ENCODE data around the gene SLC15A4. TPM values are rescaled to one million over a fixed set of nuclear protein-coding genes. Genes with fewer than 3 reads are reported as not detected.

Gene SLC15A4
- total and polyA plus RNA-seq, 2 of the 4 experiments (the other 2 are of a cell fraction) = 15.4 to 21.9 TPM

DNA sequence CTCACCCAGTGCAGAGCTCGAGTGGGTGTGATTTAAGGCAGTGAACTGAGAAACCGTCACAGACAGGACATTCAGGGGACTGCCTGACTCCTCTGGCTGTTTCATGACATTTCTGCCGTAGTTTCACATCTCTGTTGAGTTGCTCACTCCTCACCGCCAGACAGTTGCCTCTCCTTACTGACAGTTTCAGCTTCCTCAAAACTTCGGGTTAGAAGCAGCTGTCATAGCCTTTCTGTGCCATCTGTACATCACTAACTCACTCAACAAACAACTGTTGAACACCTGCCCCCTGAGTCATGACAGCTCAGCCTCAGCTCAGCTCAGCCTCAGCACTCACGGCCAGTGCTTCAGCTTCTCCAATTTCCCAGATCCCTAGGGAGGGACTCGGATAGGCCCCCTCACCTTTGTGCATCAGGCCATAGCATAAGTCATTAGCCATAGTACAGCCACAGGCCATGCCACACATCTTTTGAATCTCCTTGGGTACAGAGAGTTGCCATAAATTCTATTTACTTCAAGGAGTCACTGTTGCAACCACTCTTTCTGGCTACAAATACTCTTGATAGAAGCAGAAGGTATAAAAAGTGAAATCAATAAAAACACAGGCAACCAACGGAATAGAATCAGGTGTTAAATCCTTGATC is 6.2 kb upstream of the SLC15A4 start:
- intact Hi-C loops (cut with micrococcal nuclease) = no loop called here

More for the DNA sequence above, 6.2 kb upstream of the SLC15A4 start:
- Histone ChIP-seq H3K79me1 (ENCODE audit: low read depth in 1 of 2, low read length in 2 of 2) (no peaks in the 10 kb centered on the region), H3K56ac (ENCODE audit: extremely low read depth, insufficient read depth, low read length) (no peak overlapping the region), H2AK9ac (replicated peaks; ENCODE audit: low read depth, low read length, poor library complexity) (no peak overlapping the region), H2AK5ac (ENCODE audit: low read depth, low read length) (no peak overlapping the region), H3K23ac (ENCODE audit: low read depth, low read length) (no peak overlapping the region), H2BK20ac (ENCODE audit: low read depth, low read length) (no peak overlapping the region), H3K4ac (ENCODE audit: low read depth, low read length) (no peak overlapping the region), H3K36me3 (ENCODE audit: control insufficient read depth, insufficient read depth, low read length) (no peaks in the 10 kb centered on the region), H3K27me3 (ENCODE audit: control insufficient read depth, insufficient read depth, low read length) (no peaks in the 10 kb centered on the region), H3K9ac (ENCODE audit: low read depth, low read length) (no peak overlapping the region), H3K18ac (ENCODE audit: low read depth, low read length) (no peak overlapping the region), H2BK5ac (ENCODE audit: low read depth, low read length, poor library complexity, severe bottlenecking) (no peak overlapping the region), H4K5ac (ENCODE audit: low read depth, low read length) (no peak overlapping the region), H3K4me2 (ENCODE audit: low read depth, low read length) (no peak overlapping the region), H2BK120ac (ENCODE audit: low read depth, low read length) (no peak overlapping the region), H3K9me3 (ENCODE audit: control insufficient read depth, insufficient read depth, low read length) (no peaks in the 10 kb centered on the region; the same call in 1 of the 2 replicates), H3K4me3 (ENCODE audit: insufficient read depth, low read depth, low read length) (no peak overlapping the region), H4K8ac (ENCODE audit: low read depth in 2 of 2, low read length in 2 of 2) (no peak overlapping the region), H3K27ac (ENCODE audit: insufficient read depth, low read length) (no peak overlapping the region), H3K9me1 (ENCODE audit: insufficient read depth, low read length) (no peaks in the 10 kb centered on the region), H2AFZ (replicated peaks; ENCODE audit: low read length, poor library complexity) (no peak overlapping the region), H3K4me1 (ENCODE audit: control insufficient read depth, insufficient read depth, low read length) (no peaks in the 10 kb centered on the region), H3K14ac (replicated peaks; ENCODE audit: low read depth, low read length) (no peak overlapping the region), H4K91ac (ENCODE audit: insufficient read depth, low read depth, low read length) (no peak overlapping the region), H2BK15ac (ENCODE audit: low read depth, low read length) (no peak overlapping the region), H4K20me1 (ENCODE audit: insufficient read depth, low read length) (no peaks in the 10 kb centered on the region)
- dilution Hi-C loops (cut with HindIII; ENCODE audit: low sequenced_read_pairs, unreplicated experiment) = no loop called here
- in situ Hi-C loops (cut with MboI; ENCODE audit: low sequenced_read_pairs) = no loop called here
- ATAC-seq (ENCODE audit: low read depth) (no peak), DNase-seq (no peak)
- TF ChIP-seq CHD1 (IDR thresholded peaks at IDR 0.05; ENCODE audit: low read depth, low read length) (no peak), FOS (IDR thresholded peaks at IDR 0.05; ENCODE audit: low read depth, low read length) (no peak)
- WGBS, 2 experiments (ENCODE audit: extremely low coverage in 2 of 2, insufficient read length in 1 of 2) = 71% methylated on average over 3 of the region's 8 CpGs; no CpG with 5 or more reads in 1 of the 2 experiments
- CTCF ChIA-PET = no interaction called here
- no TSS peak for BruUV-seq (replicated peaks)
- POLR2A ChIA-PET (ENCODE audit: unreplicated experiment) = no interaction called here

Measured in IMR-90 (cell line).